GM19238 (cell line): Measurements from ENCODE around the gene OR1I1.

ENCODE experiments used
- DNase-seq: peaks from one replicate; pipeline ENCODE4 v3.0.0; 2011; ENCODE audit warnings: low spot score; ENCODE audit not compliant: insufficient read length

OR1I1 gene

DNA sequence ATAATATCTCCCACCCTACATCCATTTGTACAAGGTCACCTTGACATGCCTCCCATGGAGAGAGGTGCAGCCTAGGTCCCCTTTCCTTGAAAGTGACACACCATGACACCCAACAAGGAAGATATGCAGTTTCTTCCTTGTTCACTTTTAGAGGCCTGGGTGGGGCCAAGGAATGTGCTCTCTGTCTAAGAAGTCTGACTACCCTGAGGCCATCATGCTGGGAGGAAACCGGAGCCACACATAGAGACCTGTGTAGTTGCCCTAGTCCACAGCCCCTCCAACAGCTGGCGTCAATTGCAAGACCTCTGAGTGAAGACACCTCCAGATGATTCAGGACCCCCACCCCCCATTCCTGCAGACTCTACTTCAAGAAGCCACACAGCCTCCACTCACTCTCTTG, 36.2 kb downstream of the OR1I1 start:
- DNase-seq: no peak

DNA sequence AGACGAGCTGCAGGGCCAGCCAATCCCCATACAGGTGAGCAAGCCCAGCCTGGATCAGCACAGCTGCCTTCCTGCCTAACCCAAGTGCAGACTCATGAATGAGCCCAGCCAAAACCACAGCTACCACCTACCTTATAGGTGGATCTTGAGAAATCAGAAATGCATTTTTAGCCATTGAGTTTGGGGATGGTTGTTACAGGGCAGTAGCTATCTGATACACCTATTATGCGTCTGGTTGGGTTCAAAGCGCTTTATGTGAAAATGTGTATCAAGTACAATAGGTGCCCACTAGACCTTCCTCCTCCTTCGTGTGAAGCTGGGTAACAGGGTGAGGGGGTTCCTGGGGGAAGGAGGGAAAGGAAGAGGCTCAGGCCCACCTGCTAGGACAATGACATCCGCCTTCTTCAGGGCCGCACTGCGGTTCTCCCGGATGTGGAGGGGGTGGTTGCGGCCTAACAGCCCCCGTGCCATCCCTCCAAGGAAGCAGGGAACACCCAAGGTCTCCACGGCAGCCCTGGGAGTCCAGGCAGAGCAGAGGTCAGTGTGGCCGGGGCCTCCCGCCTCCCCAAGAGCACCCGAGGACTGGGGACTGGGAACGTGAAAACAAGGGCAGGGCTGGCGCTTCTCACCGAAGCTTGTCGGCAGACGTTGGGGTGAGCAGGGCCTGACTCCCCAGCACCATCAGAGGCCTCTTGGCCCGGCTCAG, 36.9 kb downstream of the OR1I1 start:
- DNase-seq: no peak

DNA sequence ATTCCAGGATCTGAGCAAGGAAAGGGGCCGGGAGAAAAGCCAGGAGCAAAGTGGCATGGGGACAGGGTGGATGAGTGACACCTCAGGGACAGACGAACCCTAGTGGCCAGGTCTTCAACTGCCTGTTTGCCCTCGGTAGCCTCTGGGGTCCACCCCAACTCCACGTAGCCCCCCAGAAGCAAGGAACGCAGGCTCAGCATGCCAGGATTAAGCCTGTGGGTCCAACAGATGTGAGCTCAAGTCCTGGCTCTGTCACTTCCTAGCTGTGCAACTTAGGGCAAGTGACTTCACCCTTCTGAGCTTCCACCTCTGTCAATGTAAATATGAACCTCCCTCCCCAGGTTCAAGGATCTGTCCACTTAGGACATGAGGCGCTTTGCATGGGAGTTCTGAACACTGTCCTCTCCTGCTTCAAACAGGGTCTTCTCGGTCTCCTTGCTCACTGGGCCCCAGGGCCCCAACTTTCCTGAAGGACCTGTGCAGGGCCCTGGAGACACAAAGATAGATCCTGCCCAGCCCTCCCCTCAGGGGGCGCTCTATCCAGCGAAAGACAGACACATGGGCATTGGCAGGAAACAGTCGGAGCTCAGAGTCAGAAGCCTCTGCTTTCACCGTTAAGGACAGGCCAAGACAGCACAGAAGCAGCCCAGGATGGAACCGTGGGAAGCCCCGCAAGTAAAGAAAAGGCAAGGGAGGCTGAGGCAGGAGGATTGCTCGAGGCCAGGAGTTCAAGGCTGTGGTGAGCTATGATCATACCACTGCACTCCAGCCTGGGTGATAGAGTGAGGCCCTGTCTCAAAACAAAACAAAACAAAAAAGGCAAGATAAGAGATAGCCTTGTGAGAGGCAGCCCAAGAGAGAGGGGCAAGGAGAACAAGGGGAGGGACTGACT, 38.4 kb downstream of the OR1I1 start:
- no peak for DNase-seq

DNA sequence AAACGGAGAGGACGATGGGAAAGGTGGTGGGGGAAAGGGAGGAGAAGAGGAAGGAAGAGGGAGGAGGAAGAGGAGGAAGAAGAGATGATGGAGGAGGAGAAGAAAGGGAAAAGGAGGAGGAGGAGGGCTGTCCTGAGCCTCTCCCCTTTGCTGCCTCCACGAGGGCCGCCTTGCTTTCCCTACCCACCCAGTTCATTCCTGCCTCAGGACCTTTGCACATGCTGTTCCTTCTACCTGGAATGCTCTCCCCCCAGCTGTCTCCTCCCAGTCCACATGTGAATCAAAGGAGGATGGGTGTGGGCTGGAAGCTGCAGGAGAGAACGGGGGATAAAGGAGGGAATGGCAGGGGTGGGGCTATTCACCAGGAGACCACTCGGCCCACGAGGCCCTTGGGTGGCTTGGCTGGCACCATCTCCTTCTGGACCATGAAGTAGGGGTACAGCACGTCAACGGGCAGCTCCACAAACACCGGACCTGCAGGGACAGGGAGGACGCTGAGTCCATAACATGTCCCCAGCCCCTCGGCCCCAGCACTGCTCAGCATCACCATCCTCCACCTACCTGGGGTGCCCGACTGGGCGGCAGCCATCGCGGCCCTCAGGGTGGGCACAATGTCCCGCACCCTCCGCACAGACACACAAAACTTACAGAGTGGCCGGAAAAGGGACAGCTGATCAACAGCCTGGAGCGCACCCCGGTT, 40.5 kb downstream of the OR1I1 start:
- DNase-seq: no peak

DNA sequence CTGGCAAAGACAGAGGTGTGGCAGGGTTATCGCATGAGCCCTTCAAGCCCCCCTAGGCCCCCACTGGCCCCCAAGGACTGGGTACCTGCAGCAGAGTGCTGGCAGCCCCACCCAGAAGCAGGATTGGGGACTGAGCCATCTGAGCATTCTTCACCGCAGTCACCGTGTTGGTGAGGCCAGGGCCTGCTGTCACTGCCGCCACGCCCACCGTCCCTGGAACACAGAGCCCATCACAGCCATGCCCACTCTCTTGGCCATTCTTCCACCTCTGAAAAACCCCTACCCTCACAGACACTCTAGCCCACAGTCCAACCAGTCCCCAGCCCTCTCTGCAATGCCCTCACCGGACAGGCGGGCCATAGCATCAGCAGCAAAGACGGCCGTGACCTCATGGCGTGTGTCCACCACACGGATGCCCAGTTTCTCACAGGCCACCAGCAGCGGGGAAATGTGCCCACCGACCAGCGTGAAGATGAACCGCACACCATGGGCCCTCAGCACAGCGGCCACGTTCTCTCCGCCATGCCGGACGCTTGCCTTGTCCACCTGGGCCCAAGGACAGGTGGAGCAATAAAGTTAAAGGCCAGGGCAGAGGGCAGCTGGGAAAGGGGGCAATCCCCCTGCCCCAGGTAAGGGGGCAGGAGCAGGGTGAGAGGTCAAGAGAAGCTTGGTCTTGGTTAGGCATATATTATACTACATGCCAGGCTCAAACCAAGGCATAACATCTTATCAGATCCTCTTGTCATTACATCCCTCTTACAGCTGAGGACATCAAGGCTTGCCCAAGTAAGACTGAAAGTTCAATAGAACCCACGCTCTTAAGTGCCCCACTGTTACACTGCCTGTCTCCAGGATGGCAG, 41.2 kb downstream of the OR1I1 start:
- DNase-seq: no peak

DNA sequence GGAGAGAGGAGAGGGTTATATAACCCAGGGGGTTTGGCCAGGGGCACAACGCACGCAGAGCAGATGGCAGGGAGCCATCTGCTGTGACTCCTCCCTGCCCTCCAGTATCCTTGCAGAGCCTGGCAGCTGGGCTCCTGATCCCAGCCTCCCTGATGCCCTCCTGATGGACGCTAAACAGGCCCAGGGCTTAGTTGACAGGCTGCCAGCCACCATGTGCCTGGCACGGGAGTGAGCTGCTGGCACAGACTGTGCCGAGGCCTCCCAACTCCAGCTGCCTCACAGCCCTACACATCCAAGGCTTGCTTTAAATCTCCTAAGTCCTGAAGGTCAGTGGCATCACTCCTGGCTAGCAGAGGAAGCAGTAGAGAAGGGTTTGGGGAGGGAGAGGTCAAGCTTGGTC, 41.9 kb downstream of the OR1I1 start:
- no peak for DNase-seq

DNA sequence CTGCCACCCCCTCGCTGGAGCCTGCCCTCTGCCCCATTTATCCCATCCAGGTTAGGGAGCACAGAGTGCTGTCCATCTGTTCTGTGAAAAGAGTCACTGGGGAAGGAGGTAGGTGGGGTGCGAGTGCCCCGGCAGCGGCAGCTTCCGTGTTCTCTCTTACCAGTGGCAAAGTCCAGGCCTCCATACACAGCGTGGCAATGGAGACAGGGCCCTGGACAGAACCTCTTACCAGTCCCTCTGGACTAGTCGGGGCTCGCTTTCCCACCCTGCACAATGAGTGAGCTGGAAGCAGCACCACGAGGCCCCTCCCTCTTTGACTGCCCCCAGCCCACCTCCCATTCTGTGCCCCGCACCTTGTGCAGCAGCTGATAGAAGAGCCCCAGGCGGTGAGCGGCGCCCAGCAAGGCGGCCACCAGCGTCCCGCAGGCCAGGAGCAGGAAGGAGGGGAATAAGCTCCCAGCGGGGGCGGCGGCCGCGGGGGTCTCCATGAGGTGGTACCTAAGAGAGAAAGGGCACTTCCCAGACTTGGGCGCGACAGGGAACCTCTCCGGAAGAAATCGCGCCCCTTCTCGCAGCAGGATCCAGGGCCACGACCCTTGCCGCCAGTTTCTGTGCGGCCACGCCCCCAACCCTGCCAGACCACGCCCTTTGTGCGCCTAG, 42.7 kb downstream of the OR1I1 start:
- no peak for DNase-seq

DNA sequence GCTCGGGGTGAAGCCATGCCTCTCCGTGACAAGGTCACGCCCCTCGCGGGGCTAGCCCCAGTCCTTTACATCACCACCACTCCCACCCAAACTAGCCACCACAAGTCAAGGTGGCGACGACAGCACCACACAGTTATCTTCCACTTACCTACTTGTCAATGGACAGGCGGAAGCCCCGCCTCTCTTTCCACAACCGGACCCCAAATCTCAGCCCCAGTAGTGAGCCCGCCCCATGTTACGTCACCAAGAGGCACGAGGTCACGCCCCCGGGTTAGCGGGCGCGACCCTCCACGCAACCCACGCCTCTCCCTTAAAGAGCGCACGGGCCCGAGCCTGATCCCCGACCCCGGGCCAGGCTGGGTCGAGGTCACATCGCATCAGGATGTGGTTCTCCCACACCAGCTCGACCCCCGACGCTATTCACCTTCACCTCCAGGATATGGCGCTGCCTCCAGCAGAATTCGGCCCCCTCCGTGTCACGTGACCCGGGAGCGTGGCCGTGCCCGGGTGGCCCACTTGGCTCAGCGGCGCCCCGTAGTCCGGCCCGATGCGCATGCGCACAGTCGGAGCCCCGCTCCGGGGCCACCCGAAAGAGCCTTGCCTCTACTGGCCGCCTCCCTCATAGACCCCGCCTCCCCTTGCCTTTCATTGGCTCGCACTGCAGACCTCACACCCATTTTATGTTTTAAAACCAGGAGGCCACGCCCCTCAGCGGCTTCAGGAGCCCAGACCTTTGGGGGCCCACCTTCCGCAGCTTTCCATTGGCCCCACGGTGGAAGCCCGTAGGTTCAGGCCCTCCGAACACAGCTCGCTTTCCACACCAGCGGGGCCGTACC, 43.4 kb downstream of the OR1I1 start:
- DNase-seq: peak; percentile 98

DNA sequence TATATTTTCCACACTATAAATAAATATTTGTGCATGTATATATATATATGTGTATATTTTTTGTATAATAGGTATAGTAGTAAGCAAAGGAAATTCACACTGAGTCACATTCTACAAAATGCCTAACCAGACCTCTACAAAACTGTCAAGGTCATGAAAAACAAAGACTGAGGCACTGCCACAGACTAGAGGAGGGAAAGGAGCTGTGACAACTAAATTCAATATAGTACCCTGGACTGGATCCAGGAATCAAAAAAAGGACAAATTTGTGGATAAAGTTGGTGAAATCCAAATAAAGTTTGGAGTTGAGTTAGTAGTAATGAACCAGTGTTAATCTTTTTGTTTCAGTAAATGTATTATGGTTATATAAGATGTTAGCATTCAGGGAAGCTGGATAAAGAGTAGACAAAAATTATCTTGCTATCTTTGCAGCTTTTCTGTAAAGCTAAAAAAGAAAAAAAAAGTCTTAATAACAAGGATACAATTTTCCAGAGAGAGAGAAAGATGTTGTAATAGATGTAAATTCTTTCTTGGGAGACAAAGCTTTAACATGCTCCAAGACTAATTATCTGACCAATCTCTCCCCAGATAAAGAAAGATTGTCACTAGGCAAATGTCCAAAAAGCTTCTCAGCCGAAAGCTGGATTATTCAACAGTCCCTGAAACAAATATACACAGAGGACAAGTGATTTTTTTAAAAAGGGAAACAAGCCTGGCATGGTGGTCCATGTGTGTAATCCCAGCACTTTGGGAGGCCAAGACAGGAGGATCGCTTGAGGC, 44.3 kb downstream of the OR1I1 start:
- no peak for DNase-seq

DNA sequence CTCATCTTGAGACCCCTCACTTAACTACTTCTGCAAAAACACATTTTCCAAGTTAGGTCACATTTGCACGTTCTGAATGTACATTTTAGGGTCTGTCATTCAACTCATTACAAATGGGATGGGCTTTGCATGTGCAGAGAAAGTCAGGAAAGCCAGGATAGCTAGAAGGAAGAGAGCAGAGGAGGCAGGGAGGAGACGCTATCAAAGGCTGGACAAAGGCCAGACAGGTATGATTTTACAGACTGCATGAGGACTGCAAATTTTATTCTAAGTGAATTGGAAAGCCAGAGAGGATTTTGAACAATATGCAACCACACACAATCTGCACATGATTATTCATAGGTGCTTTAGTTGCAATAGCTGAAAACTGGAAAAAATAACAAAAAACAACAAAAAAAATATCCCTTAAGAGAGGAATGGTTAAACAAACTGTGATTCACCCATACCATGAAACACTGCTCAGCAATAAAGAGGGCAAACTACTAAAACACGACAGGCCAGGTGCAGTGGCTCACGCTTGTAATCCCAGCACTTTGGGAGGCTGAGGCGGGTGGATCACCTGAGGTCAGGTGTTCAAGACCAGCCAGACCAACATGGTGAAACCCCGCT, 46.3 kb downstream of the OR1I1 start:
- no peak for DNase-seq

DNA sequence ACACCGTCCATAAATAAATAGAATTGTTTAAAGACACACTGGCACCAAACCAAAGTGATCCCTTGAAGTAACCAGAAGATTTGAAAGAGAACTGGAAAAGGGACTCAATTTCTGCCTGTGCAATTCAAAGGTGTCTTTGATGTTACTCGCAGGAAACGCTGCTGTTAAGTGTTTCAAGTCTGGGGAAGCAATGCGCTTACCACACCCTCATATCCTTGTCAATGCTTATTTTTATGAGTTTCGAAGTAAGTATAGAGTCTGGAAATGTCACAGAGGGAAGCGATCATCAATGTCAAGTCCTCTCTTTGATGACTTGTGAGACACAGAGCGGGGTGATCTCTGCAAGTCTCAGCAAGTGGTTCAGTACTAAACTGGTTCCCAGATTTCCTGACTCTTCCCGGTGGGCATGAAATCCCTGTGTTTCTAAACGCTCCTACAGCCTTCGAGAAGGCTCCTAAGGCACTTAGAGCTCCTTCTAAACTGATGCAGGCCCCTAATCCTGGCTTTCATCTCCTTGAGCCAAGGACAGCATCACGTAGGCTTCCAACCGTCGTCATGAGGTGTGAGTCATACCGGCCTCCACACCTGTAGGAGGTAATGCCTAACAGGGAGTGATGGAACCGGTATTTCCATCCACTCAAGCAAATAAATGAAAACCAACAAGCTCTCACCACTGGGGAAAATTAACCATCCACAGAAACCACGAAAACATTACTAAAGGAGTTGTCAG, 48.0 kb downstream of the OR1I1 start:
- DNase-seq: no peak

DNA sequence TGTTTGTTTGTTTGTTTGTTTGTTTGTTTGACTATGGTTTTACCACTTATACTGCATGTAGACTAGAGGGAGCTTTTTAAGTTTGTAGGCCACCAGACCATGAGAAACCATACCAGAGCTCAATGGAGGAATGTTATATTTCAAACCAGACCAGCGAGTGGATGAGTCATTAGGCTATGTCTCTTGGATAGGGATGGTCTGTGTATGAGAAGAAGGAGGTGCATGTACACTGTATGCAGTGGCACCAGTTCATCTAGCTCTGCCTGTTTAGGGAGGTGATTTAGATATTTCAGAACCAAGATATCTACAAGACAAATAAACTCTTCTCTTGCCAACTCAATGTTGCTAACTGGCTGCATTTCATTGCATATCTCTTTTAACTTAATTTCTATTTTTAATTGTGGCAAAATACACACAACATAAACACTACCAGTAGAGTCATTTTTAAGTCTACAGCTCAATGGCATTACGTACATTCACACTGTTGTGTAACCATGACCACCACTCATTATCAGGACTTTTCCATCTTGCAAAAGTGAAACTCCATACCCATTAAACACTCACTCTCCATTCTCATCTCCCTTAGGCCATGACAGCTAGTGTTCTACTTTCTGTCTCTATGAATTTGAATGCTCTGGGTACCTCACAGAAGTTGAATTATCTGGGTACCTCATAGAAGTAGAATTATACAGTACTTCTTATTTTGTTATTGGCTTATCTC, 54.4 kb downstream of the OR1I1 start:
- no peak for DNase-seq

DNA sequence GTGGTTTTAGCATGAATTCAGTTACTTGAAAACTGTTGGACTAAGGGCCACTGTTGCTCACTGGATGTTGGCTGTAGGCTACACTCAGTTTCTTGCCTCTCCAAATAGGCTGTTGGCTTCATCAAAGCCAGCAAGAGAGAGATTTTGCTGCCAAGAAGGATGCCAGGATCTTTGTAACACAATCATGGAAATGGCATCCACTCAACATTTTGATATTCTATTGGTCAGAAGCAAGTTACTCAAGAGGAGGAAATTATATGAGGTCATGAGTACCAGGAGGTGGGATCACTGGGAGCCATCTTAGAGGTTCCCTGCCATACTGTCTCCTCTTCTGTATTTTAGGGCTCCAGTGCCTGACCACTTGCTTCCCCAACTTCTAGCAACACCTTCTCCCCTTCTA, 55.8 kb downstream of the OR1I1 start:
- no peak for DNase-seq

DNA sequence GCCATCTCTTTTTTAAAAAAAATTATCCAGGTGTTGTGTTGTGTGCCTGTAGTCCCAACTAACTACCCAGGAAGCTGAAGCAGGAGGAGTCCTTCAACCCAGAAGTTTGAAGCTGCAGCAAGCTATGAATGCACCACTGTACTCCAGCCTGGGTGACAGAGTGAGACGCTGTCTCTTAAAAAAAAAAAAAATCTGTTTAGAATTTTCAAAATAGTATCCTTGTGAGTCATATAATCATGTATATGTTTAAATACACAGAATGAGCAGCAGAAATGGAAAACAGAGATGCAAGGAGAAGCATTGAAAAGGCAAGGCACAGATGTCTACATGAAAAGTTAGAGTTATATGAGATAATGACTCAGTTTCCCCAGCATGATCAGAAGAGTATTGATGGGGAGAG, 56.4 kb downstream of the OR1I1 start:
- no peak for DNase-seq

DNA sequence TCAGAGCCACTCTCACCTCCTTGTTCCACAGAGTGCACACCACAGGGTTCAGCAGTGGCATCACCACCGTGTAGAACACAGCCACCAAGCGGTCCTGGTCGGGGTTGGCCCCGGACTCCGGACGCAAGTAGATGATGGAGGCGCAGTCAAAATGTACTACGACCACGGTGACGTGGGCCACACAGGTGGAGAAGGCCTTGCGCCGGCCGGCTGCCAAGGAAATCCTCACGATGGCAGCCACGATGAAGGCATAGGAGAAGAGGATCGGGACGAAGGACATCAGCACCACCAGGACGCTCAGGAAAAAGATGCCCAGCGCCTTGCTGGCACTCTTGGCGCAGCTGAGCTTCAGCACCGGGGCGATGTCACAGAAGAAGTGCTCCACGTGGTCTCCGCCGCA, 59.1 kb downstream of the OR1I1 start:
- DNase-seq: no peak

DNA sequence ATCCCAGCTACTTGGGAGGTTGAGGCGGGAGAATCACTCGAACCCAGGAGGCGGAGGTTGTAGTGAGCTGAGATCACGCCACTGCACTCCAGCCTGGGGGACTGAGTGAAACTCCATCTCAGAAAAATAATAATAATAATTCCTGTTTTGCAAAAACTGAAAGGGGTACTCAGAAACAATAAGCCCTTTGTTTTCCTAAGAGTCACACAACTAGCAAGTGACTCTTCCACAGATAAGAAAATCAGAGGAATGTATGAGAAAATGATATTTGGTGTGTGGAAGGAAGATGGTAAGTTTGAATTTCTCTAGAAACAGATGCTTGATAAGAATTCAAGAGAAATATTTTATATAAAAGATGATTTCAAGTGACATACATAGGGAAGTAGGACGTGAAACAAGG, 60.3 kb downstream of the OR1I1 start:
- DNase-seq: no peak
